Subcutaneous abdominal adipose tissue (tissue), 5 donors: ENCODE data around the gene SALL3.

Experiments
- H3K27ac ChIP-seq: one replicate; pipeline ENCODE4 v1.7.0; 2013; ENCODE audit warnings: low read depth, mild to moderate bottlenecking, inconsistent platforms, low read length, moderate library complexity
- H3K27me3 ChIP-seq, 5 donors: one replicate each; pipeline ENCODE4 v1.7.0; 2013; ENCODE audit warnings: low read length in 5 of 5, inconsistent platforms in 1 of 5; ENCODE audit not compliant: control insufficient read depth in 5 of 5, insufficient read depth in 4 of 5
- H3K36me3 ChIP-seq, 5 donors: one replicate each; pipeline ENCODE4 v1.7.0; 2013; ENCODE audit warnings: low read length in 5 of 5; ENCODE audit not compliant: control insufficient read depth in 5 of 5, insufficient read depth in 5 of 5
- H3K4me1 ChIP-seq, 5 donors: one replicate each; pipeline ENCODE4 v1.7.0; 2013; ENCODE audit warnings: low read length in 5 of 5, mild to moderate bottlenecking in 3 of 5, moderate library complexity in 1 of 5; ENCODE audit not compliant: control insufficient read depth in 5 of 5, insufficient read depth in 5 of 5
- H3K4me3 ChIP-seq, 5 donors: one replicate each; pipeline ENCODE4 v1.7.0; 2013; ENCODE audit warnings: low read length in 5 of 5, low read depth in 1 of 5
- H3K9ac ChIP-seq, 5 donors: one replicate each; pipeline ENCODE4 v1.7.0; 2013; ENCODE audit warnings: low read length in 5 of 5, mild to moderate bottlenecking in 4 of 5, moderate library complexity in 3 of 5
- H3K9me3 ChIP-seq, 5 donors: one replicate each; pipeline ENCODE4 v1.7.0; 2013; ENCODE audit warnings: low read length in 5 of 5; ENCODE audit not compliant: control insufficient read depth in 5 of 5
- donor health status: healthy.
- donor health status: healthy.
- donor health status: healthy.
- donor health status: healthy.
- donor health status: healthy.

The SALL3 gene

GRCh38 chr18:78998371-78999071 is 18.9 kb downstream of the SALL3 start:
- peaks cover 0 to 10% (median 4%) of the 10 kb centered on the region in 5 donors for H3K27me3 ChIP-seq
- no peaks in the 10 kb centered on the region for H3K4me1 ChIP-seq
- peaks cover 0 to 2% (median 0%) of the 10 kb centered on the region in 5 donors for H3K9me3 ChIP-seq
- no peak overlapping the region for H3K4me3 ChIP-seq
- no peaks in the 10 kb centered on the region for H3K36me3 ChIP-seq
- H3K9ac ChIP-seq = no peak overlapping the region
- H3K27ac ChIP-seq = no peak overlapping the region

GRCh38 chr18:78999939-79000338 is 20.3 kb downstream of the SALL3 start:
- Histone ChIP-seq H3K27me3 (peaks cover 0 to 10% (median 4%) of the 10 kb centered on the region in 5 donors), H3K9ac (no peak overlapping the region), H3K36me3 (no peaks in the 10 kb centered on the region), H3K9me3 (no peaks in the 10 kb centered on the region), H3K4me1 (no peaks in the 10 kb centered on the region), H3K4me3 (no peak overlapping the region), H3K27ac (no peak overlapping the region)

GRCh38 chr18:79000997-79001396 is 21.4 kb downstream of the SALL3 start:
- H3K27me3 ChIP-seq = peaks cover 2 to 10% (median 4%) of the 10 kb centered on the region in 5 donors
- no peaks in the 10 kb centered on the region for H3K4me1 ChIP-seq
- no peak overlapping the region for H3K9ac ChIP-seq
- H3K36me3 ChIP-seq = no peaks in the 10 kb centered on the region
- H3K4me3 ChIP-seq = no peak overlapping the region
- no peak overlapping the region for H3K27ac ChIP-seq
- H3K9me3 ChIP-seq = no peaks in the 10 kb centered on the region

- Histone ChIP-seq H3K9me3 (peaks cover 0 to 4% (median 0%) of the 10 kb centered on the region in 5 donors), H3K36me3 (no peaks in the 10 kb centered on the region), H3K4me1 (no peaks in the 10 kb centered on the region)
These were observed 26.0 kb downstream of the SALL3 start for GRCh38 chr18:79005653-79006052.

GRCh38 chr18:79006106-79006795 is 26.6 kb downstream of the SALL3 start:
- peaks cover 0 to 6% (median 0%) of the 10 kb centered on the region in 5 donors for H3K27me3 ChIP-seq
- H3K4me3 ChIP-seq = no peak overlapping the region
- peaks cover 0 to 4% (median 0%) of the 10 kb centered on the region in 5 donors for H3K9me3 ChIP-seq
- H3K9ac ChIP-seq = no peak overlapping the region
- no peaks in the 10 kb centered on the region for H3K36me3 ChIP-seq
- no peaks in the 10 kb centered on the region for H3K4me1 ChIP-seq
- H3K27ac ChIP-seq = no peak overlapping the region

More at GRCh38 chr18:79005653-79006052, 26.0 kb downstream of the SALL3 start:
- H3K9ac ChIP-seq = no peak overlapping the region
- H3K27me3 ChIP-seq = peaks cover 0 to 6% (median 3%) of the 10 kb centered on the region in 5 donors
- H3K27ac ChIP-seq = no peak overlapping the region
- no peak overlapping the region for H3K4me3 ChIP-seq

GRCh38 chr18:79007440-79007839 is 27.8 kb downstream of the SALL3 start:
- Histone ChIP-seq H3K9ac (no peak overlapping the region), H3K27ac (no peak overlapping the region), H3K4me1 (no peaks in the 10 kb centered on the region), H3K27me3 (peaks cover 0 to 6% (median 2%) of the 10 kb centered on the region in 5 donors), H3K4me3 (no peak overlapping the region), H3K9me3 (peaks cover 0 to 4% (median 0%) of the 10 kb centered on the region in 5 donors), H3K36me3 (no peaks in the 10 kb centered on the region)

- Histone ChIP-seq H3K4me1 (no peaks in the 10 kb centered on the region), H3K27ac (no peak overlapping the region), H3K9ac (no peak overlapping the region), H3K9me3 (peaks cover 0 to 4% (median 0%) of the 10 kb centered on the region in 5 donors), H3K36me3 (no peaks in the 10 kb centered on the region), H3K27me3 (peaks cover 0 to 6% (median 2%) of the 10 kb centered on the region in 5 donors), H3K4me3 (no peak overlapping the region)
These were observed 28.8 kb downstream of the SALL3 start for GRCh38 chr18:79008356-79008940.

GRCh38 chr18:79010802-79011201 is 31.2 kb downstream of the SALL3 start:
- Histone ChIP-seq H3K36me3 (no peaks in the 10 kb centered on the region), H3K9ac (no peak overlapping the region), H3K27me3 (peaks cover 0 to 6% (median 2%) of the 10 kb centered on the region in 5 donors), H3K4me3 (no peak overlapping the region), H3K9me3 (peaks cover 0 to 4% (median 0%) of the 10 kb centered on the region in 5 donors), H3K4me1 (no peaks in the 10 kb centered on the region), H3K27ac (no peak overlapping the region)

GRCh38 chr18:79011300-79011870 is 31.8 kb downstream of the SALL3 start:
- Histone ChIP-seq H3K4me1 (no peaks in the 10 kb centered on the region), H3K27me3 (peaks cover 0 to 6% (median 2%) of the 10 kb centered on the region in 5 donors), H3K36me3 (no peaks in the 10 kb centered on the region), H3K4me3 (no peak overlapping the region), H3K9ac (no peak overlapping the region), H3K27ac (no peak overlapping the region), H3K9me3 (peaks cover 0 to 4% (median 0%) of the 10 kb centered on the region in 5 donors)
